ENCODE data around the gene XIRP1. TPM values are rescaled to one million over a fixed set of nuclear protein-coding genes. Genes with fewer than 3 reads are reported as not detected.

Gene XIRP1
- total RNA-seq, 1 experiment from 2014 or later: not detected

GRCh38 chr3:39135170-39135805 lies 57.1 kb downstream of the XIRP1 start (continued):
- TF ChIP-seq SRF (IDR thresholded peaks at IDR 0.05; ENCODE audit: low read depth) (no peak), JUND (IDR thresholded peaks at IDR 0.05) (no peak)

- no TSS peak for BruUV-seq (replicated peaks)
Measured at GRCh38 chr3:39134305-39134704, 58.1 kb downstream of the XIRP1 start.

DNA sequence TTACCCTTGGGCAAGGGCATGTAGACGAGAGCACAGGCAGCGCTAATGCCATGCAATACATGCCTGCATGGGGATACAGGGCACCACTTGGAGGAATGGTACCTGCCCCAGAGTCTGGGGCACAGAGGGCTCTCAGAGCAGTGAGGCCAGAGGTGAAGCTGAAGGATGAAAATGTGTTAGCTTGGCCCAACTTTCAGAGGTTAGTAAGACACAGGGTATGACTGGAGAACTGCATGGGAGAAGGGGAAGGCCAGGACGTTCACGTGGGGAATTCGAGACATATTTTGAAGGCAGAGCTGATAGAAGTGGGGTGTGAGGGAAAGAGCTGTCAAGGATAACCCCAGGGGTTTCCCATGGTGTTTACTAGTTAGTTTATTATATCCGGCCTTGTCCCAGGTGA lies 58.6 kb downstream of the XIRP1 start:
- Histone ChIP-seq H2AFZ (ENCODE audit: low read depth, low read length, poor library complexity, severe bottlenecking) (no peak overlapping the region), H3K4me1 (ENCODE audit: control insufficient read depth in 1 of 2, insufficient read depth in 2 of 2, low read length in 2 of 2) (peaks cover 0 to 10% of the 10 kb centered on the region in 2 experiments; a peak in 1 of 4 replicates), H3K36me3 (ENCODE audit: control insufficient read depth in 1 of 2, insufficient read depth in 2 of 2, low read length in 2 of 2) (no peaks in the 10 kb centered on the region), H3K4me2 (ENCODE audit: low read length) (no peak overlapping the region), H3K9me3 (ENCODE audit: control insufficient read depth in 1 of 2, insufficient read depth in 1 of 2, low read depth in 1 of 2, low read length in 2 of 2) (no peaks in the 10 kb centered on the region), H3K27me3 (ENCODE audit: insufficient read depth, low read length) (no peaks in the 10 kb centered on the region), H3K9ac (ENCODE audit: low read length) (no peak overlapping the region), H3K4me3 (replicated peaks in 1 of 2; ENCODE audit: low read depth in 1 of 2, low read length in 2 of 2) (no peak overlapping the region), H3K27ac (ENCODE audit: low read depth, low read length) (no peak overlapping the region), H3K9me2 (ENCODE audit: insufficient read depth) (no peaks in the 10 kb centered on the region), H3K79me2 (ENCODE audit: insufficient read depth, low read length) (no peaks in the 10 kb centered on the region), H4K20me1 (ENCODE audit: insufficient read depth) (no peaks in the 10 kb centered on the region)
- POLR2A ChIA-PET: no interaction called here
- CTCF ChIA-PET: no interaction called here
- BruUV-seq (replicated peaks): no TSS peak
- ATAC-seq (no peak), DNase-seq (ENCODE audit: low read depth, low spot score) (no peak)
- TF ChIP-seq ELF1 (IDR thresholded peaks at IDR 0.05; ENCODE audit: borderline replicate concordance, low read depth) (no peak), JUND (IDR thresholded peaks at IDR 0.05) (no peak), CTCF (IDR thresholded peaks at IDR 0.05 in 2 of 3, conservative IDR thresholded peaks at IDR 0.05 in 1 of 3; ENCODE audit: borderline replicate concordance in 1 of 3, insufficient read depth in 1 of 3, low read depth in 2 of 3, low read length in 2 of 3) (no peak), RAD21 (IDR thresholded peaks at IDR 0.05; ENCODE audit: low read depth) (no peak), CEBPB (IDR thresholded peaks at IDR 0.05; ENCODE audit: low read depth) (no peak), EGR1 (IDR thresholded peaks at IDR 0.05; ENCODE audit: low read depth) (no peak), POLR2A (IDR thresholded peaks at IDR 0.05; ENCODE audit: borderline replicate concordance, extremely low read depth, insufficient read depth, insufficient read length) (no peak), EZH2 (IDR thresholded peaks at IDR 0.05) (no peak), EZH2phosphoT487 (IDR thresholded peaks at IDR 0.05; ENCODE audit: borderline replicate concordance) (no peak), SIN3A (IDR thresholded peaks at IDR 0.05; ENCODE audit: low read depth) (no peak)
- intact Hi-C loops (cut with micrococcal nuclease): no loop called here
- RAD21 ChIA-PET (ENCODE audit: low non-redundant PET in 1 of 2, low total read pairs in 2 of 2, uncharacterized antibody in 2 of 2, unreplicated experiment in 2 of 2): no interaction called here

More at GRCh38 chr3:39134305-39134704, 58.1 kb downstream of the XIRP1 start:
- H2AFZ ChIP-seq (ENCODE audit: low read depth, low read length, poor library complexity, severe bottlenecking): no peak overlapping the region
- no peaks in the 10 kb centered on the region for H3K9me2 ChIP-seq (ENCODE audit: insufficient read depth)
- no peaks in the 10 kb centered on the region for H3K36me3 ChIP-seq (ENCODE audit: control insufficient read depth in 1 of 2, insufficient read depth in 2 of 2, low read length in 2 of 2)
- POLR2A ChIA-PET: no interaction called here
- RAD21 ChIA-PET (ENCODE audit: low non-redundant PET in 1 of 2, low total read pairs in 2 of 2, uncharacterized antibody in 2 of 2, unreplicated experiment in 2 of 2): no interaction called here
- DNase-seq (ENCODE audit: low read depth, low spot score) (no peak), ATAC-seq (no peak)
- no peaks in the 10 kb centered on the region for H4K20me1 ChIP-seq (ENCODE audit: insufficient read depth)
- H3K9me3 ChIP-seq (ENCODE audit: control insufficient read depth in 1 of 2, insufficient read depth in 1 of 2, low read depth in 1 of 2, low read length in 2 of 2): no peaks in the 10 kb centered on the region
- CTCF ChIA-PET: no interaction called here
- H3K79me2 ChIP-seq (ENCODE audit: insufficient read depth, low read length): no peaks in the 10 kb centered on the region
- no peaks in the 10 kb centered on the region for H3K27me3 ChIP-seq (ENCODE audit: insufficient read depth, low read length)
- no peak overlapping the region for H3K4me2 ChIP-seq (ENCODE audit: low read length)
- intact Hi-C loops (cut with micrococcal nuclease): no loop called here
- no peak for TF ChIP-seq POLR2A (IDR thresholded peaks at IDR 0.05; ENCODE audit: borderline replicate concordance, extremely low read depth, insufficient read depth, insufficient read length)
- TF ChIP-seq ZNF274 (IDR thresholded peaks at IDR 0.05; ENCODE audit: low read depth, low read length): no peak
- no peak for TF ChIP-seq SP1 (IDR thresholded peaks at IDR 0.05; ENCODE audit: low read depth)
- TF ChIP-seq YY1 (IDR thresholded peaks at IDR 0.05; ENCODE audit: extremely low read depth, insufficient replicate concordance, low read depth, low read length): no peak
- TF ChIP-seq EGR1 (IDR thresholded peaks at IDR 0.05; ENCODE audit: low read depth): no peak
- no peak for TF ChIP-seq CEBPB (IDR thresholded peaks at IDR 0.05; ENCODE audit: low read depth)
- TF ChIP-seq SRF (IDR thresholded peaks at IDR 0.05; ENCODE audit: low read depth): no peak
- TF ChIP-seq ELF1 (IDR thresholded peaks at IDR 0.05; ENCODE audit: borderline replicate concordance, low read depth): no peak
- no peak for TF ChIP-seq EZH2phosphoT487 (IDR thresholded peaks at IDR 0.05; ENCODE audit: borderline replicate concordance)
- no peak for TF ChIP-seq SIN3A (IDR thresholded peaks at IDR 0.05; ENCODE audit: low read depth)
- no peak for TF ChIP-seq RAD21 (IDR thresholded peaks at IDR 0.05; ENCODE audit: low read depth)
- H3K9ac ChIP-seq (ENCODE audit: low read length): no peak overlapping the region
- no peak overlapping the region for H3K27ac ChIP-seq (ENCODE audit: low read depth, low read length)
- H3K4me1 ChIP-seq (ENCODE audit: control insufficient read depth in 1 of 2, insufficient read depth in 2 of 2, low read length in 2 of 2): peaks cover 0 to 10% of the 10 kb centered on the region in 2 experiments; a peak in 1 of 4 replicates
- no peak overlapping the region for H3K4me3 ChIP-seq (replicated peaks in 1 of 2; ENCODE audit: low read depth in 1 of 2, low read length in 2 of 2)

All from HCT116 (cell line).